ENCODE data around the gene MATN1.

DNA sequence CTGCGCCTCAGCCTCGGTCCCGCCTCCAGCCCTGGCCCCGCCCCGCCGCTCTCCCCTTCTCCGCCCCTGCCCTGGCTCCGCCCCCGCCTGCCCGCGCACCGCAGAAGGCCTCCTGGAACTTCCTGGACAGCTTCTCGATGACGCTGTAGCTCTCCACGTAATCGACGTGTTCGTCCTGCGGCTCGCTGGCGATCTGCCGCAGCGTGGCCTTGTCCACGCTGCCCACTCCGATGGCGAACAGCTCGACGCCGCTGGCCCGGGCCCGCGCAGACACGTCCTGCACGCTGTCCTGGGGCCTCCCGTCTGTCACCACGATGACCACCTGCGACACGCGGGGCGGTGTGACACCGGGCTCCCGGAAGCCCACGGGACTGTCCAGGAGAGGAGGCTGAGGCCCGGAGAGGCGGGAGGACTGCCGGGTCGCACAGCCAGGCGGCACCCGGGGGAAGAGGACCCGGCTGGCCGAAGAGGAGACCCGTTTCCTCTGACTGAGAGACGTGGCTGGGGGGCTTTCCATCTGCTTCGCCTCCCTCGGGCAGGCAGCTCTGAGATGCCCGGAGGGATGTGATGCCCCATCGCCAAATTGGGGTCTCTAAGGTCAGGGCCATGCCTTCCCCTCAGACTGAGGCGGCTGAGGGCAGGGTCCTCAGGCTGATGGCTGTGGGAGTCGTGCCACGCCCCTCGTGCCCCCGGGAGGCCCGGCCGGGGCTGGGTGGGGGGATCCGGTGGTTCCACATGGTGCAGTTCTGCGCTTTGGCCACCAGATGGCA, 4.6 kb downstream of the MATN1 start:
- TF ChIP-seq, protein P1, sequence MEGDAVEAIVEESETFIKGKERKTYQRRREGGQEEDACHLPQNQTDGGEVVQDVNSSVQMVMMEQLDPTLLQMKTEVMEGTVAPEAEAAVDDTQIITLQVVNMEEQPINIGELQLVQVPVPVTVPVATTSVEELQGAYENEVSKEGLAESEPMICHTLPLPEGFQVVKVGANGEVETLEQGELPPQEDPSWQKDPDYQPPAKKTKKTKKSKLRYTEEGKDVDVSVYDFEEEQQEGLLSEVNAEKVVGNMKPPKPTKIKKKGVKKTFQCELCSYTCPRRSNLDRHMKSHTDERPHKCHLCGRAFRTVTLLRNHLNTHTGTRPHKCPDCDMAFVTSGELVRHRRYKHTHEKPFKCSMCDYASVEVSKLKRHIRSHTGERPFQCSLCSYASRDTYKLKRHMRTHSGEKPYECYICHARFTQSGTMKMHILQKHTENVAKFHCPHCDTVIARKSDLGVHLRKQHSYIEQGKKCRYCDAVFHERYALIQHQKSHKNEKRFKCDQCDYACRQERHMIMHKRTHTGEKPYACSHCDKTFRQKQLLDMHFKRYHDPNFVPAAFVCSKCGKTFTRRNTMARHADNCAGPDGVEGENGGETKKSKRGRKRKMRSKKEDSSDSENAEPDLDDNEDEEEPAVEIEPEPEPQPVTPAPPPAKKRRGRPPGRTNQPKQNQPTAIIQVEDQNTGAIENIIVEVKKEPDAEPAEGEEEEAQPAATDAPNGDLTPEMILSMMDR (IDR thresholded peaks at IDR 0.05) = peak; percentile 97 to 99 (median 99)
- peak; percentile 81 to 95 for TF ChIP-seq POLR2A (IDR thresholded peaks at IDR 0.05)

All from Peyer's patch (tissue), 4 donors.